K562 (cell line): ENCODE data around the gene STK4. TPM values are rescaled to one million over a fixed set of nuclear protein-coding genes. Genes with fewer than 3 reads are reported as not detected.

Experiments used
- ATAC-seq: fragments of 200-7000 bp; cut with Tn5 transposase; 3 replicates; pipeline ENCODE4 v1.9.1; 2020; ENCODE audit warnings: moderate library complexity
- BruUV-seq: library from RNA; stranded (reverse); fragments of 400-500 nt; replicated peaks from 2 replicates; lab custom pipeline; 2021; lab: Mats Ljungman, UMichigan
- CTCF ChIA-PET: fragments of 300-600 bp; formaldehyde crosslinking; extraction: SDS; loops from one replicate; lab custom pipeline; 2021; ENCODE audit warnings: low intra/inter-chr PET ratio; lab: Yijun Ruan, JAX
- POLR2A ChIA-PET: fragments of 300-600, 350-650 bp; sonication (Branson Sonifier 250); formaldehyde crosslinking; extraction: SDS; loops from one replicate; lab custom pipeline; 2021; ENCODE audit warnings: antibody characterized with exemption, inconsistent platforms; lab: Yijun Ruan, JAX
- DNase-seq, 4 experiments: peaks; one replicate each; pipeline versions ENCODE4 v3.0.0 to v3.0.0-alpha.2; 2011 to 2018; ENCODE audit warnings: low spot score in 3 of 4, mixed read lengths in 3 of 4; ENCODE audit errors: extremely low read depth in 1 of 4
- FAIRE-seq: peaks from 2 replicates; lab custom pipeline; 2011; peaks lifted over from hg19 to GRCh38; lab: Jason Lieb, UNC
- H2AFZ ChIP-seq: 2 replicates; pipeline ENCODE4 v1.6.0; 2011; ENCODE audit warnings: low read depth, low read length, control low read depth, inconsistent platforms
- H3K27ac ChIP-seq: fragments of 200-600 bp; 3 replicates; pipeline ENCODE4 v1.8.0; 2011; ENCODE audit warnings: low read depth, mild to moderate bottlenecking, control low read depth, inconsistent platforms, low read length, moderate library complexity, mixed read lengths; ENCODE audit errors: extremely low read depth
- H3K27me3 ChIP-seq, 2 experiments: fragments of 300-600 bp in 1 of 2; 2 replicates in 1 of 2; 3 replicates in 1 of 2; pipeline versions ENCODE4 v1.6.0 to v1.8.0; 2011; ENCODE audit warnings: inconsistent platforms in 2 of 2, low read length in 2 of 2, mild to moderate bottlenecking in 1 of 2, mixed read lengths in 1 of 2, moderate library complexity in 1 of 2; ENCODE audit not compliant: control insufficient read depth in 2 of 2, insufficient read depth in 2 of 2
- H3K36me3 ChIP-seq: fragments of 300-600 bp; 3 replicates; pipeline ENCODE4 v1.8.0; 2011; ENCODE audit warnings: mild to moderate bottlenecking, low read length, inconsistent platforms; ENCODE audit not compliant: control insufficient read depth, insufficient read depth
- H3K4me1 ChIP-seq, 2 experiments: fragments of 200-600 bp in 1 of 2; replicated peaks in 1 of 2; 2 replicates in 1 of 2; 3 replicates in 1 of 2; pipeline versions ENCODE4 v1.5.1 to v1.8.0; 2011; ENCODE audit warnings: inconsistent platforms in 2 of 2, low read length in 2 of 2, mild to moderate bottlenecking in 1 of 2, mixed read lengths in 1 of 2, moderate library complexity in 1 of 2; ENCODE audit not compliant: control insufficient read depth in 2 of 2, insufficient read depth in 2 of 2
- H3K4me2 ChIP-seq: 2 replicates; pipeline ENCODE4 v1.6.1; 2011; ENCODE audit warnings: low read length, control low read depth, inconsistent platforms, mixed read lengths; ENCODE audit not compliant: insufficient read depth
- H3K4me3 ChIP-seq: fragments of 200-600 bp; sonication (generic), shearing (Covaris generic); 2 replicates; pipeline ENCODE4 v1.5.1; 2016; ENCODE audit warnings: control low read depth, inconsistent platforms
- H3K79me2 ChIP-seq: fragments of 200-600 bp; 3 replicates; pipeline ENCODE4 v1.8.0; 2011; ENCODE audit warnings: low read length, inconsistent platforms; ENCODE audit not compliant: control insufficient read depth, insufficient read depth
- H3K9ac ChIP-seq, 2 experiments: 2 replicates each; pipeline versions ENCODE4 v1.6.0 to v1.6.1; 2011; ENCODE audit warnings: low read depth in 2 of 2, low read length in 2 of 2, control low read depth in 1 of 2, inconsistent platforms in 1 of 2, mild to moderate bottlenecking in 1 of 2, mixed read lengths in 1 of 2; ENCODE audit not compliant: insufficient read depth in 1 of 2
- H3K9me1 ChIP-seq: one replicate; pipeline ENCODE4 v1.6.0; 2011; ENCODE audit warnings: inconsistent platforms, mild to moderate bottlenecking, low read length, moderate library complexity; ENCODE audit not compliant: control insufficient read depth, insufficient read depth
- H3K9me3 ChIP-seq: replicated peaks from 2 replicates; pipeline ENCODE4 v1.5.1; 2011; ENCODE audit warnings: low read depth, low read length, inconsistent platforms; ENCODE audit not compliant: control insufficient read depth, insufficient read depth
- H4K20me1 ChIP-seq: replicated peaks from 2 replicates; pipeline ENCODE4 v1.6.1; 2011; ENCODE audit warnings: low read length, inconsistent platforms, mixed read lengths; ENCODE audit not compliant: control insufficient read depth, insufficient read depth
- BHLHE40 ChIP-seq: IDR thresholded peaks from 2 replicates; pipeline ENCODE4 v1.6.1; 2011; ENCODE audit warnings: low read length, improper control_type of control experiment
- DMBX1 ChIP-seq: fragments of 250-450 bp; sonication (Bioruptor Pico); IDR thresholded peaks from 2 replicates; pipeline ENCODE4 v1.8.0; 2022; ENCODE audit warnings: inconsistent platforms, mild to moderate bottlenecking, moderate library complexity, borderline replicate concordance
- MAFF ChIP-seq: IDR thresholded peaks from 2 replicates; pipeline ENCODE4 v1.6.1; 2012; ENCODE audit warnings: low read length, improper control_type of control experiment
- SMARCE1 ChIP-seq: fragments of 450-650 bp; IDR thresholded peaks from 2 replicates; pipeline ENCODE4 v1.7.1; 2016; ENCODE audit warnings: mild to moderate bottlenecking
- ZNF239 ChIP-seq: fragments of 250-450 bp; sonication (Bioruptor Pico); IDR thresholded peaks from 2 replicates; pipeline ENCODE4 v1.4.0; 2020; ENCODE audit warnings: mild to moderate bottlenecking
- WGBS: fragments of 100-300 bp; shearing (Covaris generic); methylation state at CpG from one replicate; pipeline ENCODE4 v1.1.6; 2016; ENCODE audit warnings: low coverage, mixed read lengths; ENCODE audit not compliant: insufficient coverage; ENCODE audit errors: missing lambda C conversion rate; 5-methylcytosine and 5-hydroxymethylcytosine counted together
- in situ Hi-C: fragments of 300-500 bp; cut with MboI; formaldehyde crosslinking; loops from 4 replicates; pipeline ENCODE4 v1.15.0; 2018; ENCODE audit warnings: inconsistent platforms, mixed read lengths
- intact Hi-C: fragments of 100-400 bp; cut with micrococcal nuclease; formaldehyde crosslinking; loops from 2 replicates; pipeline ENCODE4 v1.14.2; 2022
- polyA plus RNA-seq, 8 experiments: library from polyadenylated mRNA; depleted of rRNA in 4 of 8; stranded (reverse) in 5 of 8; unstranded in 3 of 8; fragments of >200 nt; fragmentation: Nextera tagmentation in 2 of 8; fragmentation: Illumina TruSeq in 1 of 8; extraction: Ambion mirVana in 2 of 8; extraction: Trizol in 1 of 8; gene quantifications; 2 replicates each; pipeline versions ENCODE4 v1.2.1 to v1.2.3, GENCODE V29; 2011 to 2014; ENCODE audit warnings: inconsistent platforms in 1 of 8, missing spikeins in 1 of 8
- total RNA-seq, 7 experiments: library from RNA; depleted of rRNA in 6 of 7; stranded (reverse); fragments of >200 nt in 6 of 7; fragmentation: Illumina TruSeq in 2 of 7; extraction: Trizol in 2 of 7; gene quantifications; 2 replicates each; pipeline versions ENCODE4 v1.2.1 to v1.2.3, GENCODE V29; 2011 to 2021; ENCODE audit warnings: low replicate concordance in 1 of 7
- TF ChIP-seq, protein P1 (sequence below), 3 experiments: IDR thresholded peaks in 2 of 3; conservative IDR thresholded peaks in 1 of 3; 2 replicates each; pipeline ENCODE4 v1.5.1; 2011 to 2012; ENCODE audit warnings: low read length in 3 of 3, mild to moderate bottlenecking in 3 of 3, control low read depth in 2 of 3, improper control_type of control experiment in 1 of 3, inconsistent platforms in 1 of 3, low read depth in 1 of 3, mixed read lengths in 1 of 3, moderate library complexity in 1 of 3; ENCODE audit not compliant: insufficient read depth in 2 of 3

The STK4 gene
- total and polyA plus RNA-seq, 9 of the 15 experiments (the other 6 are each of a cell fraction or from before 2014, with no cell fraction given) = 11.9 to 30.6 (median 22.2) TPM

DNA sequence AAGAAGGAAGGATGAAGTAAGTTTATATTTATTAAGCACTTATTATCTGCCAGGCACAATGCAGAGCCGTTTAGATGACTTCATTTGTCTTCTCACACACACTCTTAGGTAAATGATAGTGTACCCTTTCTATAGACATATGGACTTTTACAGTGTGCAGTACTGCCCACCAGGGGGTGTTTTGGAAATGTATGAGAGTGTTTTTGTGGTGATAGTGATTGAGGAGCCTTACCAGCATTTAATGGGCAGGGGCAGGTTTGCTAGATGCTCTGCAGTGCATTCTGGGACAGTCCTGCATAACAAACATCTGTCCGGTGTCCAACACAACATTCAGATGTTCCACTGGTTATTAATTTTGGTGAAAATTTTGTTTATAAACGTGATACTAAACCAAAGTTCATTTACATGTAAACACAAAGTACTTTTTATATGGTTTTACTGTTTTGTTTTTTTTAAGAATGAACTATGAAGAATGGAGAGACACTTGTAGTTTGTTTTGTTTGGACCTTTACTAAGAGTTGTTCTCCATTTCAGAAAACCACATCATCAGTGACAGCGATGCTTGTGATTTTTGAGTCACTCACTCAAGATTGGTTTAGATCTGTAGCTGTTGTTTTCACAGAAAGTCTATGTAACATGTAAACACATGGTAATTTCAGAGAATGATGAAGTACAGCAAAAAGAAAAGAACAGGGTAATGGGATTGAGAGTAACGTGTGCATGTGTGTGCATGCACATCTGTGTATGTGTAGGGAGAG, 114.7 kb downstream of the STK4 start:
- ChIA-PET CTCF (no interaction called here), POLR2A (interaction anchor here (0.6 kb wide), 1 partner anchor 14 kb away, joined by 3 read pairs; no protein-coding TSS in a partner anchor)
- no peaks in the 10 kb centered on the region for H3K27me3 ChIP-seq
- no peaks in the 10 kb centered on the region for H3K79me2 ChIP-seq
- no peak overlapping the region for H3K9ac ChIP-seq
- no peak overlapping the region for H3K27ac ChIP-seq
- BruUV-seq = no TSS peak
- intact Hi-C loops = no loop called here
- H3K36me3 ChIP-seq = peaks cover 32% of the 10 kb centered on the region; the same call in 2 of the 3 replicates
- no peak for FAIRE-seq
- in situ Hi-C loops = no loop called here
- no peaks in the 10 kb centered on the region for H3K9me1 ChIP-seq
- WGBS = 81% methylated on average over 5 of the region's 5 CpGs
- ATAC-seq = peak; percentile 85
- H3K9me3 ChIP-seq = no peaks in the 10 kb centered on the region
- H4K20me1 ChIP-seq = no peaks in the 10 kb centered on the region
- no peak overlapping the region for H2AFZ ChIP-seq
- TF ChIP-seq DMBX1 (CRISPR knock-in tag) (no peak), MAFF (no peak), ZNF239 (CRISPR knock-in tag) (no peak), SMARCE1 (no peak), BHLHE40 (no peak)
- TF ChIP-seq, protein P1, sequence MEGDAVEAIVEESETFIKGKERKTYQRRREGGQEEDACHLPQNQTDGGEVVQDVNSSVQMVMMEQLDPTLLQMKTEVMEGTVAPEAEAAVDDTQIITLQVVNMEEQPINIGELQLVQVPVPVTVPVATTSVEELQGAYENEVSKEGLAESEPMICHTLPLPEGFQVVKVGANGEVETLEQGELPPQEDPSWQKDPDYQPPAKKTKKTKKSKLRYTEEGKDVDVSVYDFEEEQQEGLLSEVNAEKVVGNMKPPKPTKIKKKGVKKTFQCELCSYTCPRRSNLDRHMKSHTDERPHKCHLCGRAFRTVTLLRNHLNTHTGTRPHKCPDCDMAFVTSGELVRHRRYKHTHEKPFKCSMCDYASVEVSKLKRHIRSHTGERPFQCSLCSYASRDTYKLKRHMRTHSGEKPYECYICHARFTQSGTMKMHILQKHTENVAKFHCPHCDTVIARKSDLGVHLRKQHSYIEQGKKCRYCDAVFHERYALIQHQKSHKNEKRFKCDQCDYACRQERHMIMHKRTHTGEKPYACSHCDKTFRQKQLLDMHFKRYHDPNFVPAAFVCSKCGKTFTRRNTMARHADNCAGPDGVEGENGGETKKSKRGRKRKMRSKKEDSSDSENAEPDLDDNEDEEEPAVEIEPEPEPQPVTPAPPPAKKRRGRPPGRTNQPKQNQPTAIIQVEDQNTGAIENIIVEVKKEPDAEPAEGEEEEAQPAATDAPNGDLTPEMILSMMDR (IDR thresholded peaks at IDR 0.05 in 2 of 3, conservative IDR thresholded peaks at IDR 0.05 in 1 of 3; ENCODE audit: insufficient read depth in 2 of 3, low read depth in 1 of 3, low read length in 3 of 3) = peak; percentile 32 to 46 (median 46); a peak in 3 of 6 replicates
- peak in 3 of 4 experiments; percentile 13 to 62 (median 57) for DNase-seq
- H3K4me1 ChIP-seq = no peaks in the 10 kb centered on the region
- no peak overlapping the region for H3K4me2 ChIP-seq
- H3K4me3 ChIP-seq = no peak overlapping the region
